ENCODE results near the gene CTSZ.

- TF ChIP-seq CTCF (IDR thresholded peaks at IDR 0.05; ENCODE audit: low read depth, low read length, missing input control) (no peak), YY1 (IDR thresholded peaks at IDR 0.05) (no peak), RAD21 (IDR thresholded peaks at IDR 0.05) (no peak), REST (IDR thresholded peaks at IDR 0.05) (peak; percentile 25), MAX (IDR thresholded peaks at IDR 0.05) (no peak), RXRA (IDR thresholded peaks at IDR 0.05) (peak in 1 of 2 donors; percentile 55), ZBTB33 (IDR thresholded peaks at IDR 0.05) (no peak)
Observed at GRCh38 chr20:58993332-58994248, 13.5 kb downstream of the CTSZ start.
